SH-SY5Y (cell line): ENCODE results near the gene SCTR.

Experiments
- GATA2 ChIP-seq: IDR thresholded peaks from 2 replicates; pipeline ENCODE4 v1.6.1; 2011; ENCODE audit warnings: mild to moderate bottlenecking, low read depth, low read length
- GATA3 ChIP-seq: IDR thresholded peaks from 2 replicates; pipeline ENCODE4 v1.6.1; 2011; ENCODE audit warnings: low read depth, mild to moderate bottlenecking, low read length, moderate library complexity

SCTR gene

GRCh38 chr2:119512946-119513345, 11.3 kb downstream of the SCTR start:
- TF ChIP-seq GATA2 (no peak), GATA3 (no peak)

GRCh38 chr2:119511989-119512388, 12.3 kb downstream of the SCTR start:
- TF ChIP-seq GATA3 (no peak), GATA2 (no peak)

DNA sequence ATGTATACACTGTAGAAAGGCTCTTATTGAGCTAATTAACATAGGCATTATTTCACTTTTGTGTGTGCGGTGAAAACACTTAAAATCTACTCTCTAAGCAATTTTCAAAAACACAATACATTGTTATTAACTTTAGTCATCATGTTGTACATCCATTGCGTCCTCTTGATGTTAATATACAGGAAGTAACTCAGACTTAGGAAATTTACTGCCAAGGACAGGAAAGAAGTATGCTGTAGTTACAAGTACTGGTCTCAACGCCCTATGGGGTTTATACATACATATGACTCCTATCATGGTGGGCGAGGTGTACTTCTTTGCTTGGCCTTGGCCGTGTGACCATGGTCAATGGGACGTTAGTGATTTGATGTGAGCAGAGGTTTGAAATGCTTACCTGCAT, 15.5 kb downstream of the SCTR start:
- TF ChIP-seq GATA2, result no peak
- TF ChIP-seq GATA3, result no peak

DNA sequence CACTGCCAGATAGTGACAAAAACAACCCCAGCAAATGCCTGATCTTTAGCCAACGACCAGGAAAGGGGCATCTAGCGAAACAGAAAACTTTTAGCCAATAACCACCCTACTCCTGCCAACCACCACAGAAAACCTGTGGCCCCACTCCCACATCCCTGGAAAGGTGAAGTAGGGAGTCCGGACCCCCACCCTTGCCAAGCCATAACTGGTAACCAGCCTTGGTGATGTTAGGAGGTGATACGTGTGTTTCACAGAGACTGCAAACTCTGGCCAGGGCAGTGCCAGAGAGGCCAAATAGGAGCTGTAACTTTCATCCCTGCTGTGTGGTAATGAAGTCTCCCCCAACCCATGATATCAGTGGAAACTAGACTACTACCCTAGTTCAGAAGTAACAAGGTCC, 27.6 kb downstream of the SCTR start:
- TF ChIP-seq GATA3 (no peak), GATA2 (no peak)

DNA sequence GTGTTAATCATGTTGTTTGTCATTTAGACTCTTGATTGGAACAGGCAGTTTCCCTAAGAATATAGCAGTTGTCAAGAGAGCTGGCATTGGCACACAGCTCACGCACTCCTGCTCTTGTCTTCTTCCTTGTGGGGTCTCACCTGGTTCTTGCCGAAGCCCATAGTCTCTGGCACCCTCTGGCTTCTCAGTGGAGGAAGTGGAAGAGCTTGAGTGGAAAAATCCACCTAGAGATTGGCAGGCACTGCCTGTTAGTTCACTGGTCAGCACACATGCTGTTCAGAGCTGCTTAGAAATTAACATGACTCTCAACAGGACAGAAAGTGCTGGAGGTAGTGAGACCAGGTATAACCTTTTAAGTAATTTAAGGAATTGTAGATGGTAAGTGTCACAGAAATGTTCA, 28.3 kb downstream of the SCTR start:
- TF ChIP-seq GATA3 (no peak), GATA2 (no peak)

GRCh38 chr2:119494163-119494790, 30.0 kb downstream of the SCTR start:
- TF ChIP-seq GATA3 (no peak), GATA2 (no peak)

- TF ChIP-seq GATA2 (no peak), GATA3 (no peak)
Measured at GRCh38 chr2:119491776-119492525, 32.3 kb downstream of the SCTR start.

DNA sequence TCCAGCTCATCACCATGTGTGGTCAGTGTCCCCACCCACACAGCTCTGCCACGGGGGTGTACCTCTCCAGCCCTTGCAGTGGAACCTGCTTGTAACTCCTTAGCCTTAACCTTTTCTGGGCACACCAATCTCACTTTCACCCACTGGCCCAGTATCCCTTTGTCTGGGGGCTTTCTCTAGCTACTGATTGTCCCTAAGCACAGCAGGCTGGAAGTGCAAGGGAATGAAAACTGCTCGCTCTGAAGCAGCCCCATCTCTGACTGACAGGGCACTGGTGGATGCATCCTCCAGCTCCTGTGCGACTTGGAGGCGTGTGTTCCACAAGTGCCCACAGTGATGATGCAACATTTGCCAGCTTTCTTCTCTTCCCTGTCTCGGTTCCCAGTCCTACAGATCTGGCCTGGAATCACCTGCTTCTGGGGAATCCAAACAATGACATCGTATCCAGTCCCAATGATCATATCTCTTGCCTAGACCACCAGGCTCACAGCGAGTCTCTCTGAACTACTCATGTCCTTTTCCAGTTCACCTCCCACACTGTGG, 33.6 kb downstream of the SCTR start:
- TF ChIP-seq GATA2, result no peak
- no peak for TF ChIP-seq GATA3

DNA sequence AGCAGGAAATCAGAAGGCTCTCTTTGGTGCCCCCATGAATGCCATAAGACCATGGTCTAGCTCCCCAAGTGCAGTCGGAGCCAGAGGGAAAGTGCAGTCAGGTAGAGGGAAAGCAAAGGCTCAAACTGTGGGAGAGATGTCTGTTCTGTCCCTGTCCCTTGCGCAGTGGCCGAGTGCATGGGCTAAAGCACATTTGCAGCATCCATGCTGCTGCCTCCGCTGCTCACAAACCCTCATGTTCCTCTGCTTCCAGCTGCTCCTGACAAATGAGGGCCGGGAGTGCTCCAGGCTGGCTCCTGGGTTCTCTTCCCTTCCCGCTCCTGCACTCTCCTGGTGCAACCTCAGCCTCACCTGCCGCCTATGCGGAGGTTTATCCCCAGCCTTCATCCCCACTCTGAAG, 34.2 kb downstream of the SCTR start:
- TF ChIP-seq GATA3, result no peak
- no peak for TF ChIP-seq GATA2

- TF ChIP-seq GATA3 (no peak), GATA2 (no peak)
Measured at GRCh38 chr2:119489232-119489952, 34.9 kb downstream of the SCTR start.

GRCh38 chr2:119488245-119489214, 35.8 kb downstream of the SCTR start:
- TF ChIP-seq GATA2 (no peak), GATA3 (no peak)

DNA sequence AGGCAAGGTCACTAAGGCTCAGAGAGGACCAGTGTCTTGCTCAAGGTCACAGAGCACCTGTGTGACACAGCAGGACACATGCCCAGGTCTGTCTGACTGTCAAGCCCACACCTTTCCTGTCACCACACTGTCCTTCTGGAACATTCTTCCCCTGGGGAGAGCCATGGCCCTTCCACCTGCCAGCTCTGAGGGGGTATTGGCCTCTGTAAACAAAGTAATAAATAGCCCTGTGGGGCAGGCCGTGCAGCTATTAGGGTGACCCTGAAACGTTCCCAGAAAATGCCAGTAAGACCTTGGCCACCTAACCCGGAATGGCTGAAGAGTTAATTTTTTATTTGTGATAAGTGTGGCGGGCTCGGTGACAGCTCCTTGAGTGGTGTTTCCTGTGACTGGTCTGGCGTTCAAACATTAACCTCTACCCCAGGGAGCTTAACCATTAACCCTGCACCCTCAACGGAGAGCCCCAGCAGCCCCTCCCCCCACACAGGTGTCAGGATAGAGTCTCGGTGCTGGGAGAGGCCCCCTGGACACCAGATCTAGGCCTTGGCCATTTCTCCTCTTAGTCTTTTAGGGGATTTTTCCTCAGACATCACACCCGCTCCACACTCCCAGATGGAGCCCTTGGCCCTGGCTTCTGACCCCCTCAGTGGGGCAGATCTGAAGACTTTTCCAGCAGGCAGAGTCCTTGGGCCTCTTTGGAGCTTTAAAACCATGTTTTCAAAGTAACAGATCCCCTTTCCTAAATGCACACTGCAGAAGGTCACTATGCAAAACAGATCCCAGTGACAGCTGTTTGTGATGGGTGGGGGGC, 36.6 kb downstream of the SCTR start:
- TF ChIP-seq GATA2 (no peak), GATA3 (no peak)

GRCh38 chr2:119486886-119487285, 37.4 kb downstream of the SCTR start:
- TF ChIP-seq GATA3, result no peak
